NB4 (cell line): ENCODE results near the gene OPCML.

Experiments used
- CTCF ChIP-seq: IDR thresholded peaks from one replicate; pipeline ENCODE4 v1.5.1; 2012; ENCODE audit warnings: low read depth, low read length
- MYC ChIP-seq: IDR thresholded peaks from 2 replicates; pipeline ENCODE4 v1.6.1; 2011; ENCODE audit warnings: low read depth, low read length
- POLR2A ChIP-seq: IDR thresholded peaks from 2 replicates; pipeline ENCODE4 v1.6.1; 2011; ENCODE audit warnings: mild to moderate bottlenecking; ENCODE audit not compliant: insufficient read length; ENCODE audit errors: extremely low read depth

DNA sequence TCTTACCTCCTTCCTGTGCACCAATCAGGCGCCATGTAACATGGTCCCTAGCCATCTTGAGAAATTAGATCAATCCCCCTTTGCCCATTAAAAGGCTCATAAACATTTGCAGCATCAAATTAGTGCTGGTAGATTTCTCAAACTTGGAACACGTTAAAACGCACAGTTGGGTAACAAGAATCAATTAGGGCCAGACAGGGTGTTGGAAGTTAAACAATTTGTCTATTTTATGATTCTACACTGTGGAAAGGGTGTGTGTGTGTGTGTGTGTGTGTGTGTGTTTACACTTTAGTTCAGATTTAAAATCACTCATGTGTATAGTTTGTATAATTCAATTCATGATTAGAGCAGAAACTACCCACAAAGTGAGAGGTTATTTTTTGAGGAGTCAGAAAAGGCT, 682.0 kb downstream of the OPCML start:
- TF ChIP-seq CTCF (no peak), POLR2A (no peak), MYC (no peak)
